HUDEP-2 (cell line): ENCODE measurements around the gene KAT2B.

ENCODE experiments used
- DNase-seq, 76 experiments: peaks; one replicate each; lab custom pipeline; 2025; ENCODE audit not compliant: unreplicated experiment in 76 of 76; lab: John Stamatoyannopoulos, UW

The KAT2B gene

DNA sequence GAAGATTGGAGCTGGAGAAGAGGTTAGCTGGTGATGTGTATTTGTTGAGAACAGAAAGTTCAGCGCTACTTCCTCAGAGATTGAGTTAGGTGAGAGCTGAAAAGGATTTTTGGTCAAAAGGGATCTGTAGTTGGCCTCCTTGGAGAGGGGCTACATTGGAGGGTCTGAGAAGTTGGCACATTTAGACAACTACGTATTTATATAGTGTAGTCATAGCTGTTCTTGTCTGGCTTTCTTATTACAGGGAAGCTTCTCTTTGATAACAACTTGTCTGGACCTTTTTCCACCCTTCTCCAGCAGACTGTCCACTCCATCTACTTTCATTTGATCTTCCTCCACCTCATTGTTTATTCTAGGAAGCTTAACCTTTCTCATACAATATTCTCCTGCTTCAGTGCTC lies 43.7 kb downstream of the KAT2B start:
- DNase-seq = no peak

DNA sequence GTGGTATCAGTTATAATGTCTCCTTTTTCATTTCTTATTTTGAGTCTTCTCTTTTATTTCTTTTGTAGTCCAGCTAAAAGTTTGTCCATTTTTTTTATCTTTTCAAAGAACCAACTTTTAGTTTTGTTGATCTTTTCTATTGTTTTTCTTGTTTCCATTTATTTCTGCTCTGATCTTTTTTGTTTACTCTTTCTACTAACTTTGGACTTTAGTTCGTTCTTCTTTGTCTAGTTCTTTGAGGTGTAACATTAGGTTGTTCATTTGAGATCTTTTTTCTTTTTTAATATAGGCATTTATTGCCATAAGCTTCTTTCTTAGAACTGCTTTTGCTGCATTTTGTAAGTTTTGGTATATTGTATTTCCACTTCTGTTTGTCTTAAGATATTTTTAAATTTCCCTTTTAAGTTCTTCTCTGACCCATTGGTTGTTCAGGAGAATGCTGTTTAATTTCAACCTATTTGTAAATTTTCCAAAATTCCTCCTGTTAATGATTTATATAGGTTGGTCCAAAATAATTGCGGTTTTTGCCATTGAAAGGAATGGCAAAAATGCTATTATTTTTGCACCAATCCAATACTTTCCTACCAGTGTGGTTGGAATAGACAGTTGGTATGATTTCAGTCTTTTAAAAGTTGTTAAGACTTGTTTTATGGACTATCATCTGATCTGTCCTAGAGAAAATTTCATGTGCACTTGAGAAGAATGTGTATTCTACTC lies 51.2 kb downstream of the KAT2B start:
- DNase-seq = no peak

DNA sequence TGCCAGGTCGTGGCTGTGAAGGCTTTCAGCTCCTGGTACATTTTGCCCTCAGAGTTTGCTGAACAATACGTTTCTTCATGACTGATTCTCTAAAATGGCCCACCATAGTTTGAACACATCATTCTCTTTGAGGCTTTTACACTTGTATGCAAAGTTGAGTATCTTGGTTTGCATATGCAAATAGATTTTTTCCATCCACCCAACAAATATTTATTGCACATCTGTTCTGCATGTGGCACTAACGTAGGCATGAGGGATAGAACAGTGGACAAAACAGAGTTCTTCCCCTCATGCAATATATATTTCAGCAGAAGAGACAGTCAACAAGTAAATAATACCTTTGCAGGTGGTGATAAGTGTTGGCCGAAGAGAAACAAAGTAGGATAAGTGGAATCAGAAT lies 55.2 kb downstream of the KAT2B start:
- DNase-seq = no peak

DNA sequence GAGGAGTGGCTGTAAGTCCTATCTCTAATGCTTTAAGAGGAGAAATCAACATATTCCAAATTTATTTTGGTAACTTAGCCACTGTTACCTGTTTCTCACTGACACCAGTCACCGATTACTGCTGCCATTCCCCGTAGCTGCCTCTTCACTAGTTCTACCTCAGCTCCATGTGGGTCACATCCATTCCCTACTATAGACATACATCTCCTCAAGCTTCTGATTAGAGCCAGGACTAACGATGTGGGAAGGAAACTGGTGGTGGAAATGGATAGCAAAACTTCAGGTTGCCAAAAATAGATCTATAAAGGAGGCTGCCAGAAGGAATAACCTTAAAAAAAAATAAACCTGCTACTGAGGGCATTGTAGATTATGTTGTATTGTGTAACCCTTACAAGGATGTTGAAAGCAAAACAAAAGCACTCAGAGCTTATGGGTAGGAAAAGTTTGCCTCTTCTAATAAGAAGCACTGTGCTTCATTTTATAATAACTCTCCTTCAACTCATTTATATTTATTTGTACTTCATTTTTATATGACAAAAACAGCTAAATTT lies 56.0 kb downstream of the KAT2B start:
- no peak for DNase-seq

DNA sequence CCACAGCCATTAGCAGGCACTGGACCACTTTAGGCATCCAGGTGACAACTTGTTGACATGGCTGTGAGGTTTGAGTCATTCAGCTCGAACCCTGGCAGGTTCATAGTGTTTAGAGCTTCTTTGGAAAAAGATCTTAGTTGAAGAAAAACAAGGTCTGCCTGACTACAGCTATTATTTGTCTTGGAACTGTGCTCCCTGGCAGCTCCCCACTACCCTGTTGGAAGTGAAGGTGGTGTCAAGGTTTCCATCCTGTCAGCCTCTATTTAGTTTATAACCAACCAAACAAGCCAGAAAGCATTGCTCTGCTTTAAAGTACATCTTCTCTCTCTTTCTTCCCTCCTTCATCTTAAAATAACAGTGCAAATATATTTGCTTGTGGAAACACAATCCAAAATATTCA lies 56.8 kb downstream of the KAT2B start:
- no peak for DNase-seq

DNA sequence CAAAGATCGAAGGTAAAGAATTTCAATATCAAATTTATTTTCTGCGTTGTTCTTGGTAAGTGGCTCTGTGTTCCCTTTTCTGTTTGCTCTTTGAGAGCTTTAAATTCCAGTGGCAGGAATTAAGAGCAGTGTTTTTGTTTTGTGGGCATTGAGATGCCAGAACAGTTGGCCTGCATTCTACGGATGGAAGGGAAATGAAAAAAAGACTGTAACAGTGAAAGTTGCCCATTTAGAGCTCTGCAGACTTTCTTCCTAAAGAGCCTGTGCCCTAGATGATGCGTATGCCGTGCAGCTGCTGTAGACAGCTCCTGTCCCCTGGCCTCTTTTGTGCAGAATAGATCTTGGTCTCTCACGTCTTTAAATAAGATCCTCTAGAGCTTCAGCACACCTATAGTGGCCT lies 58.8 kb downstream of the KAT2B start:
- DNase-seq = no peak

DNA sequence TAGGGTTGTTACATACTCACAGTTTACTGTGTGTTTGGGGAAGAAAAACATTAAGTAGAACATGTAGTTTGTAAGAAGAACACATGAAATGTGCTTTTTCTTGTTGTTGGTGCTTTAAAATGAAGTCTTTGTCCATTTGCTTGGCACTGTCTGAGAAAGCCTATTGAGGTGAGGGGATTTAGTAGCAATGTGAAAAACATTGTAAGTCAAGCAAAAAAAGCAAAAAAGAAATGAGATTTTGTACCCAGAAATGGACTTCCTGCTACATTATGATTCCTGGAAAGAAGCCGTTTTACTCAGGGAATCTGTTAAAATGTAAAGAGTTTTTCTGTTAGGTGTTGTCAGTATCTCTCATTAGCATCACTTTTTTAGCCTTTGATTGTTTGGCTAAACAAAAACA lies 59.9 kb downstream of the KAT2B start:
- DNase-seq = no peak

DNA sequence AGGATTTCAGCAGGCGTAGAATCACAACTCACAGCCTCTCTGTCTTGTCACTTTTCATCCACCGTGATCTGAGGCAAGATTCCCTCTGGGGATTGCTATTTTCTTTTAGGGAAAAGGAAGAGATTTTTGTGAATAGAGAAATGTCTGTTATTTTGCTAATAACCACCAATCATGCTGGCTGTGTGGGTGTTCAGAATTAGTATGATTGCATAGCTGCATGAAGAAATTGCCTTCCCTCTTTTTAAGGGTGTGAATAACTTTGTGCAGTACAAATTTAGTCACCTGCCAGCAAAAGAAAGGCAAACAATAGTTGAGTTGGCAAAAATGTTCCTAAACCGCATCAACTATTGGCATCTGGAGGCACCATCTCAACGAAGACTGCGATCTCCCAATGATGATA lies 60.8 kb downstream of the KAT2B start:
- no peak for DNase-seq

DNA sequence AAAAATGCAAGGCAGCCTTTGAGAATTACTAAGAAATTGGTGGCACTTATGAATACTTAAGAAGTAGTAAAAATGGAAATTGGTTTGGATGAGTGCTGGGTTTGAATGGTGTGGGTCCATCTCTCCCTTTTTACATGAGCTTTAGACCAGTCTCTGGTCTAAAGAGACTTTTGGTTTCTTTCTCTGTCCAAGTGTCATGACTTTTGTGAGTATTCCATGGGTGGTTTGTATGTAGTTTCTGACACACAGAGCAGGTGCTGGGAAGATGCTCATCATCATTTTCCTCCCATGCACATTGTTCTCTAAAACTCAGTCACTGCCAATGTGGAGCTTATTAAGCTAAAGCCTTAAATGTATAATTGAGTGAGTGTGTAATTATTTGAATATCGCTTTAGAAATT lies 63.5 kb downstream of the KAT2B start:
- no peak for DNase-seq

DNA sequence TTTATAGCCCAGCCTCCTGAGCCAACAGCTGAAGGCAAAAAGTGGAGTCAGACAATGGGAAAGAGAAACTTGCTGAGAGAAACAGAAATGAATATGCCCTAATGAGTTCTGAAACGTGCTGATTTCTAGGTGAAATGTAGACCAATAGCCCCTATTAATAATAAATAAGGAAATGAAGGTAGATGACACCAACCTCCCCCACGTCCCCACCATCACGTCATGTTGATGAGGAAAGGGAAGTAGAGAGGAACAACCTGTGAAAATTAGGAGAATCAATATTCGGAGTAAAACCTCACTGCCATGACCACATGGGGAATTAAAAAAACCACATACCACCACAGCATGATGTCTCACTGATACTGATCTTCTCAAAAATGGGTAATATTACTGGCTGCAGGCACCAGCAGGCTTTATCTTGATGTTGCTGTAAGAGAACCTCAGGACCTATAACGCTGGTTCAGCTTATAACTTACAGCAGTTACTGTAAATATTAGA lies 64.0 kb downstream of the KAT2B start:
- DNase-seq = peak in 18 of 76 experiments; percentile 3 to 62 (median 16)

DNA sequence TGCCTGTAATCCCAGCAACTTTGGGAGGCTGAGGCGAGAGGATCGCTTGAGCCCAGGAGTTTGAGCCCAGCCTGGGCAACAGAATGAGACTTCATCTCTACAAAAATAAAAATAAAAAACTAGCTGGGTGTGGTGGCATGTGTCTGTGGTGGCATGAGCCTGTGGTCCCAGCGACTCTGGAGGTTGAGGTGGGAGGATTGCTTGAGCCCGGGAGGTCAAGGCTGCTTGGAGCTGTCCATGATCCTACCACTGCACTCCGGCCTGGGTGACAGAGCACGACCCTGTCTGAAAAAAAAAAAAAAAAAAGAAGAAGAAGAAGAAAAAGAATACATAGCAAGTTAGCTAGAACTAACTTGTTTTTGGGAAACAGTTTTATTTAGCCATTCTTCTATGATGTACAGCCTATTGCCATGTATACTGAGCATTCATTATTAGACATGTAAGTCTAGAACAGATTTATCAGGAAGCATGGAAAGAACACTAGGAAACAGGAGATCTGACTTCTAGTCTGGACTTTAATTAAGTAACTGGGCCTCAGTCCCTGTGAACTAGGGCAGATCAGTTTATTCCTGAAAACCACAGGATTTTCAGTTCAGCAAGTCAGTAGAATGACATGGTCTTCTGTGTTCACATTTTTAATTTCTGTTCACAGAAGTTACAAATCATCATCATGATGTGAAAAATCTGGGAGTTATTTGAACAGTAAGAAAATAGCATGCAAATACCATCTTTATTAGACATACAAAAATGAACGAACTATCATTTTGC lies 65.5 kb downstream of the KAT2B start:
- no peak for DNase-seq

DNA sequence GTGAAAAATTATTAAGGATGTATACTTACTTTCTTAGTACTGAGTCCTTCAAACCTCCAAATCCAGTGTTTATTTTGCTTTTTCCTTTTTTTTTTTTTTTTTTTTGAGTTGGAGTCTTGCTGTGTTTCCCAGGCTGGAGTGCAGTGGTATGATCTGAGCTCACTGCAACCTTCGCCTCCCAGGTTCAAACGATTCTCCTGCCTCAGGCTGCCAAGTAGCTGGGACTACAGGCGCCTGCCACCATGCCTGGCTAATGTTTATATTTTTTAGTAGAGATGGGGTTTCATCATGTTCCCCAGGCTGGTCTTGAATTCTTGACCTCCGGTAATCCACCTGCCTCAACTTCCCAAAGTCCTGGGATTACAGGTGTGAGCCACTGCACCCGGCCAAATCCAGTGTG lies 67.5 kb downstream of the KAT2B start:
- DNase-seq = no peak

DNA sequence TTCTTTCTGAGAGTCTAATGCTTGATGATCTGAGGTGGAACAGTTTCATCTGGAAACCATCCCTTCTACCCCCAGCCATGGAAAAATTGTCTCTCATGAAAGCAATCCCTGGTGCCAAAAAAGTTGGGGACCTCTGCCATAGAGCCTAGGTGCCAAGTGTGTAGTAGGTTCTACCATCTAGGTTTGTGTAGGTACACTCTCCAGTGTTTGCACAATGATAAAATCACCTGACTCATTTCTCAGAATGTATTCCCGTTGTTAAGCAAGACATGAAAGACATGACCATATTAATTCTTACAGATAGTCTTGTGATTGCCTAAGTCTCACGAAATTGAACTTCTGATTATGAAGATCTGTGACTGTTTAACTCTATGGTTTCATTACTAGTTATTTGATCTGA lies 68.6 kb downstream of the KAT2B start:
- no peak for DNase-seq

DNA sequence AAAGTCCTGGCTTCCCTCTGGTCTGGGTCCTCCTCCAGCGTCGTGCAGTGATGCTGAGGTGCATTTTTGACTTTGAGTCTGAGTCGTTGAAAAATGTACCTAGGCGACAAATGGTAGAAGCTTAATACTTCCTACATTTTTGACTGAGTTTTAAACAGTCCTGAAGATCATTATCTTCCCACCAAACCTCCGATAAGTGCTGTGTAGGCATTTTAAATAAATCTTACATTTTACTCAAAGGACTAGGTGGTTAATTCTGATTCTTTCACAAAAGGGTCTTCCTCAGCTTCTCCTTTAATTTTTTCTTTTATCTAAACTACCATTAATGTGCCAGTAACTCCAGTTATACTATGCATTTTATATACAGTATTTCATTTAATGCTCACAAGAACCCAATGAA lies 70.6 kb downstream of the KAT2B start:
- no peak for DNase-seq

DNA sequence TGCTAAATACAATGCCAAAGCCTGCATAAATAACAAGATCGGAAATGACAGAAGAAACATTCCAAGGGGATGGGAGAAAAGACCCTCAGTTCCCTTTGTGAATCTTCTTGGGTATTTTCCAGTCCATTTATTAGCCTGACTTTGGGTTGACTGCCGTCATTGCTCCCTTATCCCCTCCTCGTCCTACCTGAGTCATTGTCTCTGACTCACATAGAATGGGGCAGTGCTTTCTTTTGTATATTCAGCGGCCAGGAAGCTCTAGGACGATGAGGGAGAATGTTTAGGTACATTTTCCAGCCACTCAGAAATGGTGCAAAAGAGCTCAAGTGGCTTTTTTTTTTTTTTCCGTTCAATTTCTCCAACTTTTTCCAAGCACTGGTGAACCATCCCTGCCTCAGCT lies 71.6 kb downstream of the KAT2B start:
- DNase-seq = no peak

DNA sequence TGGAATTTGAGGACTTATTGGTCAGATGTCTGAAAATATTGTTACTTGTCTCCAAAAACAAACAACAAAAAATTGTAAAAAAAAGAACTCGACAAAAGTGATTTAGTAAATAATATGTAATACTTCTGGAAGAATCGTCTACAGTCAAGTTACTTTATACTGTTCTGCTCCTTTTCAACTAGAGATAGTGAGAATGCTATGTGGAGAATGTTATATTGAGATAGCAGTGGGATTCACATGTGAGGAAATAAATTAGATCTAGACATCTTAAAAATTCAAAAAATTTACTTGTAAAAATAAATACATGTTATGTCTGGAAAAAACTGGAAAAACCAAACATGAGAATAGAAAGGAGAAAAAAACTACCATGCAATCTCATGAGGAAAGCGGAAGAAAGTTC lies 80.8 kb downstream of the KAT2B start:
- DNase-seq = no peak

DNA sequence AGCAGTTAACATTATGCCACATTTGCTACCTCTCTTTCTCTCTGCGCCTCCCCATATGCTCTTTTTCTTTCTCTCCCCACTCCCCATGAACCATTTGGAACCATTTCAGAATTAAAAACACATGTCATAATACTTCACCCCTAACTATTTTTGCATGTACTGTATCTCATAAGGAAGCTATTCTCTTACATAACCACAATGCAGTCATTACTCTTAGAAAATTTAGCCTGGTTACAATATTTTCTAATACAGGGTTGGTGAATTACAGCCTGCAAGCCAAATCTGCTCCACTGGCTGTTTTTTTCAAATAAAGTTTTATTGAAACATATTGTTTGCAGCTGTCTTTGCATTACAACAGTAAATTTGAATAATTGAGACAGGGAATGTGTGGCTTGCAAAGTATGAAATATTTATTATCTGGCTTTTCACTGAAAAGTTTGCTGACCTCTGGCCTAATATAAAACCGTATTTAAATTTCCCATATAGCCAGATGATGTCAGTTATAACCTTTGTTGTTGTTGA lies 82.9 kb downstream of the KAT2B start:
- no peak for DNase-seq

DNA sequence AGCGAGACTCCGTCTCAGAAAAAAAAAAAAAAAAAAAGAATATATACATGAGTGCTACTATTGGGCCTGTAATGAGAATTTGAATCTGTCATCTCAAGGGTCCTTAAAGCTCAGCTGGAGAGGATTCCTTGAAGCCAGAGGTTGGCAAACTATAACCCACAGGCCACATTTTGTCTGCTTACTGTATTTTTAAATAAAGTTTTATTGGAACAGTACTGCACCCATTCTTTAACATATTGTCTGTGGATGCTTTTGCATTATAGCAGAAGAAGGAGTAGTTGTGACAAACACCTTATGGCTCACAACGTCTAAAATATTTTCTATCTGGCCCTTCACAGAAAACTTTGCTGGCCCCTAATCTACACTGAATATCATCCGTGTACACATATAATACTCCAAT lies 85.0 kb downstream of the KAT2B start:
- no peak for DNase-seq

DNA sequence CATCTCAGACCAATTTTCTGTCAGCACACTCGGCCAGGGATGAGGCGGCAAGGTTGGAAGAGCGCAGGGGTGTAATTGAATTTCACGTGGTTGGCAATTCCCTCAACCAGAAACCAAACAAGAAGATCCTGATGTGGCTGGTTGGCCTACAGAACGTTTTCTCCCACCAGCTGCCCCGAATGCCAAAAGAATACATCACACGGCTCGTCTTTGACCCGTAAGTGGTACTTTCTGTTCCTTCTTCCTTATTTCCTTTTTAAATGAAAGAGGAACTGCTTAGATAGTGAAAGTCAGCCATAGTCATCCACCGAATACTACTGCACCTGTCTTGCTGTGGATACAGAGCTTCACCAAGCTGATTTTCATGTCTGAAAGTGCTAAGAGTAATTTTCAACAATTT lies 85.7 kb downstream of the KAT2B start:
- DNase-seq = no peak

DNA sequence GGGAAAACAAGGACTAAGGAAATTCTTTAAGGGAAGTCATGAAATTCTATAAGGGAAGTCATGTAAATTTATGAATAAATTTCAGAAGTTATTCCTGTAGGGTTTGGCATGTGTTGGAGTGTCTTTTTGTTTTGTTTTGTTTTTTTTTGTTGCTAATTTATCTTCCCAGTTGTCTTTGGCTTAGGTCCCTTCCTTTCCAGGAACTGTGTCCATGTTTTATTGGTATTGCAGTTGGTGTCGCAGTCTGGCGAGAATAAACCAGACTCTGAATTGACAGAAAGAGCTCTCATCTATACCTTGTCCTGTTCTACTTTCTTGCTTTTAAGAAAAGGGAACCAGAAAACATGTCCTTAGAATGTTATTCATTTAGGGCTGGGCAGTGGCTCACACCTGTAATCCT lies 88.1 kb downstream of the KAT2B start:
- no peak for DNase-seq

DNA sequence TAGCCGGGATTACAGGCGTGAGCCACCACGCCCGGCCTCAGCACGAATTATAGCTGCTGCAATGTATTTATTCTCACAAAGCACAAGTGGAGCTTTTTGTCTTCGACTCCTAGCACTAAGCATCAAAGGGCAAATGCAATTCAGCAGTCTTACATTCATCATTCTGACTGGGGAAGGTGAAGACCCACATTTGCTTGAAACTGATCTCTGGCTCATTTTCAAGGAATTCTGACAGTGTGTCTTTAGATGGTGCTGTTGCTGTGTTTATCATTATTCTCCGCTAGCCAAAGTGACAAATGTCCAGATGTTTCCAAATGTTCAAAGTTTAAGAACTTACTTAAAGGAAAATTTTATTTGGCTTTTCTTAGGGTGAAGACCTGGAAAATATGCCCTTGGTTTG lies 89.9 kb downstream of the KAT2B start:
- no peak for DNase-seq

DNA sequence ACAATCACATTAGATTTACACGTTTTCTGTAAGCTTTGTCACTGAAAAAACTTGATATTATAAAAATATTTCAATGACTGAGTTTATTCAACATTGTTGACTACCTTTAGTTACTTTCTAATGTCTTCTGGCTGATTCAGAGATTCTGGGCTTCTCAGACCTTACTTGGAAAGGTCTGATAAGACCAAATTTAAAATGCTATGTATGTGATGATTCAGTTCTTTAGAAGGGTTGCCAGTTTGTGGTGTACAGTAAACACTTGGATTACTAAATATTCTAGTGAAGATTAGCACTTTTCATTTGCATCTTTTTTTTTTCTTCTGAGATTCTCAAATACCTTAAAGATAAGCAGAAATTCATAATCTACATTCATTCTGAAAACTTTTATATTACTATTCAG lies 96.0 kb downstream of the KAT2B start:
- DNase-seq = no peak
